ENCODE results near the gene RASSF5. TPM values are rescaled to one million over a fixed set of nuclear protein-coding genes. Genes with fewer than 3 reads are reported as not detected.

The RASSF5 gene
- total RNA-seq, 1 experiment from 2014 or later, result 0.75 TPM

DNA sequence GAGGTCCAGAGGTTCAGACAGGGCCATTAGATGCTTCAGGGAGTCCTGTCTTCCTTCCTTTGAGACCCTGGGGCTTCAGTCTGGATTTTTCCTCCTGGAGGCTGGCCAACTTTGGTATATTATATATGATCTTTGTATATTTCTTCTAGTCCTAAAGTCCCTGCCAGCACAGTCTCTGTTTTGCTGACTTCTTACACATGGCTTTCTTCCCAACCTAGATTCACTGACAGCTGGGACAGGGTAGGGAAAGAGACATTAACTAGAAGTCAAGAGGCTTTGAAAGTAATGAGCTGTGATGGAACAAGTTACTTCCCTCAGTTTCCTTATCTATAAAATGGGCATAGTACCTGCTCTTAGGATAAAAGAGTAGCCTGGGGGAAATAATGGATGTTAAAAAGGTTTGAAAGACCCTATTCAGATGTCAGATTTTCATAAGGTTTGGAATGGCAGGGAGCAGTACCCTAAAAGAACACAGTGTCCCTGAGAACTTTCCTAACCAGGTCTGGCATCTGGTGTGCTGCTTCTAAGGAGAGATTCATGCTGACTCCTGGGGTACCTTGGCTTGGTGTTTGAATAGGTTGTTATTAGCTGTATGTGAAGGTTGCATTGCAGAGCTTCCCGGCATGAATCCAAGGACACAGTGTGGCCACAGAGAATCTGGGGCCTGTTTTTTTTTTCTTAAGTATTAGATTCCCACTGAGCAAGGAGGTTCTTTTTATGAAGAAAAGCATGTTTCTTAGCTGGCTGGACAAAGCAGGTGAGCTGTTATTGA is 47.6 kb downstream of the RASSF5 start:
- Histone ChIP-seq H3K27ac (ENCODE audit: low read depth, low read length, poor library complexity, severe bottlenecking) (no peak overlapping the region), H3K36me3 (ENCODE audit: insufficient read depth, low read length, poor library complexity, severe bottlenecking) (no peaks in the 10 kb centered on the region), H3K27me3 (replicated peaks; ENCODE audit: insufficient read depth, low read depth, low read length, poor library complexity) (no peaks in the 10 kb centered on the region), H3K9me3 (ENCODE audit: low read depth, low read length, poor library complexity, severe bottlenecking) (no peaks in the 10 kb centered on the region), H3K4me1 (ENCODE audit: insufficient read depth, low read length, poor library complexity, severe bottlenecking) (peaks cover 3% of the 10 kb centered on the region), H3K4me3 (ENCODE audit: low read depth, low read length, poor library complexity, severe bottlenecking) (no peak overlapping the region)
- intact Hi-C loops (cut with micrococcal nuclease; ENCODE audit: unreplicated experiment), result no loop called here
- ChIA-PET CTCF (interaction anchor here (0.6 to 1.5 kb wide), 2 partner anchors 9 to 10 kb away, joined by 3 to 9 read pairs; no protein-coding TSS in a partner anchor), POLR2A (ENCODE audit: low non-redundant PET) (no interaction called here)
- BruUV-seq (replicated peaks), result no TSS peak
- DNase-seq (ENCODE audit: low spot score), result no peak
- TF ChIP-seq, protein P1, sequence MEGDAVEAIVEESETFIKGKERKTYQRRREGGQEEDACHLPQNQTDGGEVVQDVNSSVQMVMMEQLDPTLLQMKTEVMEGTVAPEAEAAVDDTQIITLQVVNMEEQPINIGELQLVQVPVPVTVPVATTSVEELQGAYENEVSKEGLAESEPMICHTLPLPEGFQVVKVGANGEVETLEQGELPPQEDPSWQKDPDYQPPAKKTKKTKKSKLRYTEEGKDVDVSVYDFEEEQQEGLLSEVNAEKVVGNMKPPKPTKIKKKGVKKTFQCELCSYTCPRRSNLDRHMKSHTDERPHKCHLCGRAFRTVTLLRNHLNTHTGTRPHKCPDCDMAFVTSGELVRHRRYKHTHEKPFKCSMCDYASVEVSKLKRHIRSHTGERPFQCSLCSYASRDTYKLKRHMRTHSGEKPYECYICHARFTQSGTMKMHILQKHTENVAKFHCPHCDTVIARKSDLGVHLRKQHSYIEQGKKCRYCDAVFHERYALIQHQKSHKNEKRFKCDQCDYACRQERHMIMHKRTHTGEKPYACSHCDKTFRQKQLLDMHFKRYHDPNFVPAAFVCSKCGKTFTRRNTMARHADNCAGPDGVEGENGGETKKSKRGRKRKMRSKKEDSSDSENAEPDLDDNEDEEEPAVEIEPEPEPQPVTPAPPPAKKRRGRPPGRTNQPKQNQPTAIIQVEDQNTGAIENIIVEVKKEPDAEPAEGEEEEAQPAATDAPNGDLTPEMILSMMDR (conservative IDR thresholded peaks at IDR 0.05; ENCODE audit: low read depth, low read length), result no peak
- TF ChIP-seq EZH2 (IDR thresholded peaks at IDR 0.05; ENCODE audit: borderline replicate concordance, low read depth, low read length, poor library complexity, severe bottlenecking), result no peak

- POLR2A ChIA-PET (ENCODE audit: low non-redundant PET), result no interaction called here
- Histone ChIP-seq H3K36me3 (ENCODE audit: insufficient read depth, low read length, poor library complexity, severe bottlenecking) (no peaks in the 10 kb centered on the region), H3K27ac (ENCODE audit: low read depth, low read length, poor library complexity, severe bottlenecking) (no peak overlapping the region), H3K4me1 (ENCODE audit: insufficient read depth, low read length, poor library complexity, severe bottlenecking) (peaks cover 3% of the 10 kb centered on the region), H3K27me3 (replicated peaks; ENCODE audit: insufficient read depth, low read depth, low read length, poor library complexity) (no peaks in the 10 kb centered on the region), H3K9me3 (ENCODE audit: low read depth, low read length, poor library complexity, severe bottlenecking) (no peaks in the 10 kb centered on the region), H3K4me3 (ENCODE audit: low read depth, low read length, poor library complexity, severe bottlenecking) (no peak overlapping the region)
- BruUV-seq (replicated peaks), result no TSS peak
- CTCF ChIA-PET, result interaction anchor here (0.6 to 1.5 kb wide), 2 partner anchors 9 to 11 kb away, joined by 3 to 9 read pairs; no protein-coding TSS in a partner anchor
- intact Hi-C loops (cut with micrococcal nuclease; ENCODE audit: unreplicated experiment), result no loop called here
- no peak for DNase-seq (ENCODE audit: low spot score)
- TF ChIP-seq, protein P1 (conservative IDR thresholded peaks at IDR 0.05; ENCODE audit: low read depth, low read length), result no peak
- no peak for TF ChIP-seq EZH2 (IDR thresholded peaks at IDR 0.05; ENCODE audit: borderline replicate concordance, low read depth, low read length, poor library complexity, severe bottlenecking)
These were observed 48.2 kb downstream of the RASSF5 start for GRCh38 chr1:206555473-206555935.

DNA sequence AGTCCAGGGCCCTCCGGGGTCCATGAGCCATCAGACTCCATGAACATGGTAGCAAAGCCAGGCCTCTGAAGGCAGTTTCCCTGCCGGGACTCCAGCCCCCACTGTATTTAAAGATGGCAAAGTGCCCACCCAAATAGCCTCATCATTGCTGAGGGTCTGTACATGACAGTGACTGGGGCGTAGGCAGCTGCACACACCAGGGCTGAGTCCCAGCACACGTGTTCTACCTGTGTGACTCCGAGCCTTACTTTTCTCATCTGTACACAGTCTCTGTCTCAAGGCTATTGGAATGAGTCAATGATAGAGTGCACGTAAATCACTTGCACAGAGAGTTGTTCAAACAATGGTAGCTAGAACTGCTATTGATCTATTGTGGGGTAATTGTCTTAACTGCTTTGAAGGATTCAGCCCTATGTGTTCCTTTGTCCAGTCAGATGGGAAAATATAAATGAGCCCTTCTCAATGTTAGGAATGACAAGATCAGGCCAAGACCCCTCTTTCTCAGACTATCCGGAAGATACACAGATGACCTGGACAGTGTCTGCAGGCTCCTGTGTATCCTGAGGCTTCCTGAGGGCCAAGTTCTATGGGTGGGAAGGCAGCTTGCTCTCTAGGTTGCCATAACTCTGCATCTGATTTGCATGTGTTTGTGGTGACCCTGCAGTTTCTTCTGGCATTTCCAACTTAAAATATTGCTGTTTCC is 48.9 kb downstream of the RASSF5 start:
- ChIA-PET CTCF (interaction anchor here (1.5 kb wide), 1 partner anchor 12 kb away, joined by 3 read pairs; no protein-coding TSS in a partner anchor), POLR2A (ENCODE audit: low non-redundant PET) (no interaction called here)
- Histone ChIP-seq H3K27ac (ENCODE audit: low read depth, low read length, poor library complexity, severe bottlenecking) (no peak overlapping the region), H3K27me3 (replicated peaks; ENCODE audit: insufficient read depth, low read depth, low read length, poor library complexity) (no peaks in the 10 kb centered on the region), H3K36me3 (ENCODE audit: insufficient read depth, low read length, poor library complexity, severe bottlenecking) (no peaks in the 10 kb centered on the region), H3K4me3 (ENCODE audit: low read depth, low read length, poor library complexity, severe bottlenecking) (peak overlapping the region; percentile 58), H3K9me3 (ENCODE audit: low read depth, low read length, poor library complexity, severe bottlenecking) (no peaks in the 10 kb centered on the region), H3K4me1 (ENCODE audit: insufficient read depth, low read length, poor library complexity, severe bottlenecking) (peaks cover 3% of the 10 kb centered on the region)
- TF ChIP-seq, protein P1 (conservative IDR thresholded peaks at IDR 0.05; ENCODE audit: low read depth, low read length), result no peak
- TF ChIP-seq EZH2 (IDR thresholded peaks at IDR 0.05; ENCODE audit: borderline replicate concordance, low read depth, low read length, poor library complexity, severe bottlenecking), result no peak
- no peak for DNase-seq (ENCODE audit: low spot score)
- no TSS peak for BruUV-seq (replicated peaks)
- intact Hi-C loops (cut with micrococcal nuclease; ENCODE audit: unreplicated experiment), result no loop called here

Data from A673 (cell line).